CD4-positive, alpha-beta T cell treated with Interferon gamma for 1 hour (primary cell): ENCODE results near the gene TDRD10.
"Not testable (repeated sequence)": the region's sequence is repeated elsewhere in the genome, so short reads cannot be mapped to it uniquely, and the experiment has no call there.

Experiments
- DNase-seq: peaks from one replicate; pipeline ENCODE4 v3.0.0-alpha.2; 2020

Gene TDRD10

DNA sequence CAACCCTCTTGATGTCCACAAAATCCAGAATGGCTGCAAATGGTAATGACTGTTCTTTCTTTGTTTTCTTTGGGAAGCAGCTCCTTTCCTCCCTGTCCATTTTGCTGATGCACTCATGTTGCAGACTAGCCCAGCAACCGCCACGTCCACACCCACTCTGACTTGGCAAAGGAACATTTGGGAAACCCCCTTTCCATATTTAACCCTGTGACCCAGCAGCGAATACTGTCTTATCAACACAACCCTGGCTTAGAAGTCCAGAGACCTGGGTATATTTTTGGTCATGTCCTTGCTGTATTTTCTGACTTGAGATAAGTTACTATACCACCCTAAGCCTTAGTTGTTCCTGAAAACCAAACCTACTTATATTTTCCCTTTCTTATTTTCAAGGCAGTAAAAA, 18.3 kb downstream of the TDRD10 start:
- no peak for DNase-seq

DNA sequence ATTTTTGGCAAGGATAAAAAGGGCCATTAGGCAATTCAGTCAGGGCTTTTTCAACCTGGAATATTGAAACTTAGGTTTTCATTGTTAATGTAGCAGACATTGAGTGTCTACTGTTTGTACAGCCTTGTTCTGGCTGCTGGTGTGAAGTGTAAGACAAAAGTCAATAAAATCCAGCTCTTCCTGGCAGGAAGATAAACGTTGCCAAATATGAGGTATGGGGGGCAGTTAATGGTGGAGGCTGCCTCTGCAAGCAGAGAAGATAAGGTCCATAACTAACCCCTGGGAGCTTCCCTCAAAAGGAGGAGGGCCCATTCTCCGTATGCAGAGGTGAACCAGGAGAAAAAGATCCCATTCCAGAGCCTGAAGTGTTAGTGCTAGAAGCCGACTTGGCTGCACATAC, 19.7 kb downstream of the TDRD10 start:
- no peak for DNase-seq

DNA sequence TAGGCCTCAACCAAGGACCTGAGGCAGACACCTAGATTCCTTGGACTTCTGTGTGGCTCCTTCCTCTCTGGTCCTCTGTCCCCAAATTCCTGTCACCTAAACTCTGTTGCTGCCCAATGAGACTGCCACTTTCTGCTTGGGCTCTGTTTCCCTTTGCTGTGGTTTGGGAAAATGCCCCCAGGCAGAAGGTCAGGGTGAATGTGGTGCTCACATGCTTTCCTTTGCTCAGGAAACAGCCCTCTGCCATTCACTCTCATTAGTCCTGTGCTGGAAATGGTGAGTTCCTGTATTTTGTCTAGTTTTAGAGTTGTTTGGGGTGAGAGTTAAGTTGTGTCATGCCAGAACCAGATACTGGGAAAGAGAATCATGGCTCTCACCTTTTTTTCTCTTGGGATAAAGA, 22.9 kb downstream of the TDRD10 start:
- DNase-seq, result no peak

DNA sequence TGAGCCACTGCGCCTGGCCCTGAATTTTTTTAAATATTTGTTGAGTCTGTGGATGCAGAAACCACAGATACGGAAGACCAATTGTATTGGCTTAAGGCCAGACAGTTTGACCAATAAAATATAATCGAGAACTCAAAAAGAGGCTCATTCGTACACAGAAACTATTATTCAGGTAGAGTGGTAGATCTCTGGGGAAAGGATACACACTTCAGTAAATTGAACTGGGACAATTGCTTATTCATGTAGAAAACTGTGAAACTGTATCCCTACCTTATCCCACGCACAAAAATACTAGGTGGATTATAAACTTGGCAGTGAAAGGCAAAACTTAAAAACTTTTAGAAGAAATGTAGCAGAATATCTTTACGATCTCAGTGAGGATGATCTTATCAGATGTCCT, 25.2 kb downstream of the TDRD10 start:
- no peak for DNase-seq

DNA sequence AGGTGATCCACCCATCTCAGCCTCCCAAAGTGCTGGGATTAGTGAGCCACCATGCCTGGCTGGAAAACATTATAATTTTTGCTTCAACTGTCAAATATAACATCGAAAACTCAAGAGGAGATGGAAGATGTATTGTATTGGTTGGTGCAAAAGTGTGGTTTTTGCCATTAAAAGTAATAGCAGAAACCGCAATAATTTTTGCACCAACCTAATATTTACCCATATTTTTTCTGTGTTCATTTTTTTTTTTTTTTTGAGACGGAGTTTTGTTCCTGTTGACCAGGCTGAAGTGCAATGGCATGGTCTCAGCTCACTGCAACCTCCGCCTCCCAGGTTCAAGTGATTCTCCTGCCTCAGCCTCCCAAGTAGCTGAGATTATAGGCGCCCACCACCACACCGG, 27.3 kb downstream of the TDRD10 start:
- DNase-seq, result no peak

DNA sequence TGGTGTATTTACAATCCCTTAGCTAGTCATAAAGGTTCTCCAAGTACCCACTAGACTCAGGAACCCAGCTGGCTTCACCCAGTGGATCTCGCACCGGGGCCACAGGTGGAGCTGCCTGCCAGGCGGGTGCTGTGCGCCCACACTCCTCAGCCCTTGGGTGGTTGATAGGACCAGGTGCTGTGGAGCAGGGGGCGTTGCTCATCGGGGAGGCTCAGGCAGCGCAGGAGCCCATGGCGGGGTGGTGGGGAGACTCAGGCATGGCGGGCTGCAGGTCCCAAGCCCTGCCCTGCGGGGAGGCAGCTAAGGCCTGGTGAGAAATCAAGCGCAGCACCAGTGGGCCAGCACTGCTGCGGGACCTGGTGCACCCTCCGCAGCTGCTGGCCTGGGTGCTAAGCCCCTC, 29.9 kb downstream of the TDRD10 start:
- not testable (repeated sequence) for DNase-seq

DNA sequence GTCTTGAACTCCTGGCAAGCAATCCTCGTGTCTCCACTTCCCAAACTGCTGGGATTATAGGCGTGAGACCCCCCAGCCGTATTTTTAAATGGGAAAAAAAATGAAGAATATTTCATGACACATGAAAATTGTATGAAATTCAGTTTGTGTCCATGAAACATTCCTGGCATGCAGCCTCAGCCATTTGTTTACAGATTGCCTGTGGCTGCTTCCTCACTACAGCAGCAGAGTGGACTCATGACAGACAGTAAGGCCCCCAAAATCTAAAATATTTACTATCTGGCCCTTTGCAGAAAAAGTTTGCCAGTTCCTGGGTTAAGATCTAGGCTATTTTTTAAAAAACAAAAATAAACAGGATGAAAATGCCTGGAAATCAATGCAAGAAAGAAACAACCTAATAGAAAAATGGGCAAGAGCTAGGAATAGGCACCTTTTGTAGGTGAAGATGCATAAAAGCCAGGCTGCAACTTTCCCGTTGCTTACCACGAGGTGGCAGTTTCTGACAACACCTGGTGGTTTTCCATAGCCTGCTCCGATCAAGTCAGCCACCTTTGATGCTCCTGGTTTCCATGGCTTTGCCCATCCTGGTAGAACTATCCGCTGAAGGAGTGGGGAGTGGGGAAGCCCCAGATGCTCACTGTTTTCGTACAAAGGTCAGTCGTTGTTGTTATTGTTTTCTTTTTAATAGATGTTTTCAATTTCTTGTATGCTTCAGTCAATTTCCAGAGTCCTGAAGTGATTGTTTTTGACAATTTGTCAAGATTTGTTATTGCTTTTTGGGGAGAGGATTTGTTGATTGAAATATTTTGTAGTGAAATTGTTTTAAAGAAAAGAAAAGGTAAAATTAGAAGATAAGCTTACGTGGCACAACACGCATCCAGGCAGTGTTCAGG, 32.2 kb downstream of the TDRD10 start:
- DNase-seq, result no peak

DNA sequence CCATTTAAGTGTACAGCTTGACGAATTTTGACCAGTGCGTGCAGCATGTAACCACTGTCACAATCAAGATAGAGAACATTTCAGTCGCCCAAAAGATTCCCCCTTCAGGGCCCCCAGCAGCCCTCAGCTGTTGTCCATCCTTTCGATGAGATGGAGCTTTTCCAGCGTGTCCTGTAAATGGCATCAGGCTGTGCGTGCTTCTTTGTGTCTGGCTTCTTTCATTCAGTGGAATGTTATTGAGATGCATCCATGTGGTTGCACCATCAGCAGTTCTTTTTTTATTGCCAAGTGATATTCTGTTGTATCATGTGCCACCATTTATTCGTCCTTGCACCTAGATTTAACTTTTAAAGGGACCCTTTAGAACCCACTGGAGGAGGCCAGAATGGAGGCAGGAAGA, 34.6 kb downstream of the TDRD10 start:
- DNase-seq, result no peak

DNA sequence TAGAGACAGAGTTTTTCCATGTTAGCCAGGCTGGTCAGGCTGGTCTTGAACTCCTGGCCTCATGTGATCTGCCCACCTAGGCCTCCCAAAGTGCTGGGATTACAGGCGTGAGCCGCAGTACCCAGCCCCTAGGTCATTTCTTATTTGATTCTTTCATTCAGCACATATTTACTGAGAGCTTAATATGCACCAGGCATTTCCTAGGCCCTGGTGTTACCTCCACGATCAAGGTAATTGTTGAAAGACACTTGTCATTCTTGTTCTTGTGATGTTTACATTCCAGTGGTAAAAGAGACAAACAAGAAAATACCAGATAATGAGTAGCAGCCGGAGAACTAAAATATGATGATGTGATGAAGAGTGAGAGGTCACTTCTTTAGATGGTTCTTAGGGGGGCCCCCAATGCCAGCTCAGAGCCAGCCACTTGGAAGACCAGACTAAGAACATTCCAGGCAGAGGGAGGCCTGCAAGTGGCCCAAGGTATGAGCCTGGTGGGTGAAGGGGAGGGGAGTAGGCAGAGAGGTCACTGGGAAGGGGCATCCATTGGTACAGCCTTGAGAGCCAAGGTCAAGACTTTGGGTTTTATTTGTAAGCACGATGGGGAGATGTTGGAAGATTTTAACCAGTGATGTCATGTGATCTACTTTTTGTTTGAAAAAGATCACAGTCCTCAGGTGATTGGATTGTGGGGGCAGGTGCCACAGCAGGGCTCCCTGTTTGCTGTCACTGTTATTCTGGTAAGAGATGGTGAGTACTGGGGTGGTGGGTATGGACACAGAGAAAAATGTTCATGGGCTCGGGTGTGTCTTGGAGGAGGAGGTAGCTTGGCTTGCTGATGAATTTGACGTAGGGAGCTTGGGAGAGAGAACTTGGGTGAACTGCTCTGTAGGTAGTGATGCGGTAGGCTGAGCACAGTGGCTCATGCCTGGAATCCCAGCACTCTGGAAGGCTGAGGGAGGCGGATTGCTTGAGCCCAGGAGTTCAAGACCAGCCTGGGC, 37.8 kb downstream of the TDRD10 start:
- no peak for DNase-seq

DNA sequence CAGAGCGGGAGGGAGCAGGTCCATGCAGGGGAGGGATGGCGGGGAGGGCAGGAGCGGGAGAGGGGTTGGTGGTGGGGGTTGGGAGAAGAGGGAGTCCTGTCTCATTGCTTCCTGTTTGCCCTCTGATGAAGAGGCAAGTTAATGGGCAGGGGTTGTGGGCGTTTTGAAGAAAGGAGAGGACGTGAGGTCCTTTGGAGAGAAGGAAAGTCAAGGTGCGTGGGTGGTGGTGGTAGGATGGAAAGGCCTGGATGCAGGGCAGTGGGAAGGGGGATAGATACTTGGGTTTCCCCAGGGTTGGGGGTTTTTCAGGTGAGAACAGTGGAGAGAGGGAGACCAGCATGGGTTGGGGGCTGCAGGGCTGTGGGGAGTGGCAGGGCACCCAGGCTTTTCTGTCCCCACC, 39.2 kb downstream of the TDRD10 start:
- no peak for DNase-seq

DNA sequence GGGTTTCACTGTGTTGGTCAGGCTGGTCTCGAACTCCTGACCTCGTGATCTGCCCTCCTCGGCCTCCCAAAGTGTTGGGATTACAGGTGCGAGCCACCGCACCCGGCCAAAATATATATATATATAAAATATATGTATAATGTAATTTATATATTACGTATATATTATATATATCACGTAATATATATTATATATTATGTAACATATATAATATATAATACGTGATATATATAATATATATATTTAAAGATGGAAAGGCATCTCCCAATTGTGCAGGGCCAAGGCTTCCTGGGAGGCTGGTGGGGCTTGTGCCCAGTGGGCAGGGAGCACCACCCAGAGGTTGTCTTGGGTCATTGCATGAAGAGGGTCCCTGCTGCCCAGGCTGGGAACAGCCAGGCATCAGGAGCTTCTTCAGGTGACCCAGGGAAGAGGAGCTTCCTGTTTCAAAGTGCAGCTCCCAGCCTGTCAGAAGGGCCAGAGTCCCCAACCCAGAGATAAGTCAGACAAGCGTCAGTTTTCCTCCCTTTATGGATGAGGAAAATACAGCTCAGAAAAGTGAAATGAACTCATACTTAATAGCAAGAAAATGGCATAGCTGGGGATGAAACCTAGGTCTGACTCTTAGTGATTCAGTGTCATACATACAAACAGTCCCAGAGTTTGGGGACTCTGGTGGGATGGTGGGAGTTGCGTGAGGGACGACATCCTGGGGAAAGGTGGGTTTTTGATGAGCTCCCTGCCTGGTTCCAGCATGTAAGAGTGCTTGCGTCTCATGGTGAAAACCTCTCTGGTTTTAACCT, 44.4 kb downstream of the TDRD10 start:
- peak; percentile 51 for DNase-seq

DNA sequence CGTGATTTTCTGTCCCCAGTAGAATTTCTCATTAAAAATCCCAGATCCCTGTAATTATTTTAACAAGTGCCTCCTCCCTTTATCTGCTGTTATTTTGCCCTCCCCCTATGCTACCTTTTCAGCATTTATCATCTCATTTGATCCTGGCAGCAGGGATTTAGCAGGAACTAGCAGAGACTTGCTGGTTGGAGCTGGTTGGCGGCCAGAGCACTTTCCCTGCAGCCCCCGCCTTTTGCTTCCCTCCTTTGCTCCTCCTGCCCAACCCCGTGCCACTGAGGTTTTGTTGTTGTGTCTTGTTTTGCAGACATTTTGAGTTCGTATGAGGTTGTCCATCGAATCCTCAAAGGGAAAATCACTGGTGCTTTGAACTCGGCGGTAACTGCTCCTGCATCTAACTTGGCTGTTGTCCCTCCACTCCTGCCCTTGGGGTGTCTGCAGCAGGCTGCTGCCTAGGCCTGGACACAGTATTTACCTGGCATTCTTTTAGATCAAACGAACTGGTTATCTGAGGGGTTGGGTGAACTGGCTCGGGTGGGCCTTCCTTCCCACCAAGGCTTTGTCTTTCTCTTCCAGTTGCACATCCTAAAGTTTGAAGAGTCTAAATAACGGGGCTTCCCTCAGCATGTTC, 45.2 kb downstream of the TDRD10 start:
- DNase-seq, result no peak

DNA sequence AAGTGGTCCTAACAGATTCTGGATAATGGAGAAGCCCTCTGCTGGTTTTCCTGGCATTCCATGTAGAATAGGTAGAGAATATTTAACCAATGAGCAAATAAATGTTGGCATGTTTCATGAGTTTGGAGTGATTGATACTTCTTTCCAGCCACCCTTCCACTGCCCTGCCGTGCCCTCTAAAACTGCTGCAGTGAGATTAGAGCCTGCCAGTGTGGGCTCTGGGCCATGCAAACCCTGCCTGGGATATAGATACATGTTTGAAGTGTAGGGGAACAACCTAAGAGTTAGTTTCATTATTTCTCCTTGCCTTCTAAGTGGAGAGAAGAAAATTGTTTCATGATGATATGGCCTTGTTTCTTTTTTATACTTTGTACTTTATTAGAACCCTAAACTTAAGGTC, 46.0 kb downstream of the TDRD10 start:
- no peak for DNase-seq

DNA sequence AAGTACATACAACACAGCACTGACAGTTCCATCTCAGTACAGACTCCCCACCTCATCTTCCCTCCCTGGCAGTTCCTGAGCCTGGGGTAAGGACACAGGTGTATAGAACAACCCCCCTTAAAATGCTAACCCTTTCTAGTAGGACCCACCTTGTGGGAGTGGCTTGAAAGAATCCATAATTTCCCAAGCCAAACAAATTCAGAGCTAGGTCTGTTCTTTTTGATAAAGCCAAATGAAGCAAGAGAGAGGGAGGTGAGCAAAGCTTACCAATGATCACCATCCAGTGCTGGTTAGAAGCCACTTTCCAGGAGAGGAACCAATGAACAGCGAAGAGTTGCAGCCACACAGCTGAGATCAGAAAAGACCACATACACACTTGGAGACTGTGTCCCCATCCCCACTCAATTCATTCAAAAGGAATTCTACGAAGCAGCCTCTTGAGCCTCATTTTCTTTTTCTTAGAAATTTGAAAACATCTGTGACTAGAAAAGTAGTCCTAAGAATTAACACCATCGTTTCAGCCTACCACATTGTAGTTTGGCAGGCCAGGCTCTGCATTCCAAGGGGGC, 47.3 kb downstream of the TDRD10 start:
- no peak for DNase-seq

DNA sequence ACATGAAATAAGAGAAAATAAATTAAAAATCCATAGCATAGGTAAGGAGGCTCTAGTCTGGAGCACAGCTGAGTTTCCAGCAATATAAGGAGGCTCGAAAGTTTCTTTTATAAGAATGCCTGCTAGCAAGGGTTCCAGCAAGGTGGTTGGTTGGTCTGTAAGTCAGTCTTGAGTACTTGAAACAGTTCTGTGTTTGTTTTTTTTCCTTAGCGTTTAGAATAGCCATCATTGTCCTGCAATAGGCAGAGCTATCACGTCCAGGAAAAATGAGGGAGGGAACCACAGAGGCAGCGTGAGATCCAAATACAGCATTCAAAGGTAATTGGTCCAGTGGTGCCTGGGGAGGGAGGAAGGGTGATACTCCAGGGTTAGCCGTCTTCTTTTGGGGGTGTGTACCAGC, 48.1 kb downstream of the TDRD10 start:
- no peak for DNase-seq

DNA sequence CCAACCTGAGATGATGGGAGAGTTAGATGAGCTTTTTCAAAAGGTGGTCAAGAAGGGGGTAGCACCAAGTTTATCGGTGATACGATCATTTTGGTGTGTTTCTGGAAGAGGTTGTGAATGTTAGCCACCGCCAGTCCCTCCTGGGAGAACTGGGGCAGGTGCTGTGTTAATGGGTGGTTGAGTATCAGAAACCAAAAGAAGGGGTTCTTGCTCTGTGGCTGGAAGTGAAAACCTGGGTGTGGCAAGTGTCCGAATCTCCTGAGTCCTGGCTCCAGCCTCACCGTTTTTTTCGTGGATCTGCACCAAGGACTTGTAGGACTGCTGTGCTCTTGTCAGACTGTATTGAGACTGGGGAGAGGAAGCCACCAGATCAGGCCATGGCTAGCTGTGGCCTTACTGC, 48.6 kb downstream of the TDRD10 start:
- DNase-seq, result no peak

DNA sequence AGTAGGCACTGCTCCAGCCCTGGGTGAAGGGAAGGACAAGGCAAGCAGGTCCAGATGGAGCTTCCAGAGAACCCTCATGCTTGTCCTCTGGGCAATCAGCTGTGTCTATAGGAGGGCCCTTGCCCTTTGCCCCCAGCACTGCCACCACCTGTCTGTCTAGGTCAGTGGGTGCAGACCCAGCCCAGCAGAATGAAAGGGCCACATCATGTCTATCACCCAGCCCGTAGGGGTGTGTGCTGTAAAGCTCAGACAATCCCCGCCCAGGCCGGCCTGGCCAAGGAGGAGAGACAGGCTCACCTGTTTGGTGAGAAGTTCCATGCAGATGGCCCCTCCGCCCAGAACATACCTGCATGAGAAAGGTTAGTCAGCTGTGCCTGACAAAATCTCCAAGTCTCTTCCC, 49.5 kb downstream of the TDRD10 start:
- no peak for DNase-seq

DNA sequence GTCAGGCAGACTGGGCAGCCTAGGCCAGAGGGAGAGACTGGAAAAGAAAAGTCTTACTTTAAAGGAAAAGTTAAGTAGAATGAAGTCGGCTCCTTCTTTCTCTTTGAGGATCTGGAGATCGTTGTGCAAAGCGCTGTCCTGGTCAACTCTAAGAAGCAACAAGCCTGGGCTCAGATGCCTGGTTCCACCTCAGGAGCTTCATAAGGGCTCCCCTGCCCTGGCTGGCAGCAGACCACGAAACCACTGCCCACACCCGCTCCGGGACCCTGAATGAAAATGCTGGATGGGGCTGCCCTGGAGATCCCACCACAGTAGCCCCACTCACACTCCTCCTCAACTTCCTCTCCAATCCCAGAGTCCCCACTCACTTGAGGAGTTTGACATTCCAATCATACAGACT, 50.0 kb downstream of the TDRD10 start:
- DNase-seq, result no peak

DNA sequence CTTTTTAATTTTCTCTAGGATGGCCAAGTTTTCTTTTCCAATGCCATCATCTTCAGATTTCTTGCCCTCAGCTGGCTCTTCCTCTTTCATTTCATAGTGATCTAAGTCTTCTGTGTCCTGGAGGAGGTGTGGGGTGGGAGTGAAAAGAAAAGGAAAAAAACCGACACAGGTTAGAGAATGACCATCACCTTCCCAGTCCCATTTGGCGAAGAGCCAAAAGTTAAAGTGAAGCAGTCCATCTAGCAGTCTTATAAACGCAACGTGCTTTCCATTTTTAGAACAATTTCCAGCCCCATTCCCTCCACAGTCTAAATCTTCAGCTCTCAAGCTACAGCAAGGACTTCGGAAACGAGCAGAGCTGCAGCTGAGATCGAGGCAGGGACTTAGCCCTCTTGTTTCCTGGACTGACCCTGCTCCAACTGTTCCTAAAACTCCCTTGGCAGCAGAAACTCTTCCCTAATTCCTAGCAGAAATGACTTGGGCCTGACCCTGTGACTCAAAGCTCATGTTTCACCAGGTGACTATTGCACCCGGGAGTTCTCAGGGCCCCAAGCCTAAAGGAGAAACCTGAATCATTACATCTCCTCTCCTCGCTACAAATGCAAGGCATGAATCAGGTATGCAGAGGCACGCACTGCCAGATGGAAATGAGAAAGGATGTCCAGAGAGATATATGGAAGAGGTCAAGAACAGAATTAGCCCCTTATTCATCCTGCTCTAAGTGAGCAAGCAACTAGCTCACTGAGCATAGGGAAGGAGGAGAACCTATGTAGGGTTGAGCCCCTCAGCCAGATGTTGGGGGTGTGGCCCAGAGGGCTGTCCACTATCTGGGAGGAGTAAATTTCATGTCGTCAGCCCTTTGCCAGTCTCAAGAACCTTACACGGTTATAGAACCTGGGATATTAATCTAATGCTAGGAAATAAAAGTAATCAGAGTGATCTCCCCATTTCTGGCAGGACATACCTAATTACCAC, 51.3 kb downstream of the TDRD10 start:
- no peak for DNase-seq

DNA sequence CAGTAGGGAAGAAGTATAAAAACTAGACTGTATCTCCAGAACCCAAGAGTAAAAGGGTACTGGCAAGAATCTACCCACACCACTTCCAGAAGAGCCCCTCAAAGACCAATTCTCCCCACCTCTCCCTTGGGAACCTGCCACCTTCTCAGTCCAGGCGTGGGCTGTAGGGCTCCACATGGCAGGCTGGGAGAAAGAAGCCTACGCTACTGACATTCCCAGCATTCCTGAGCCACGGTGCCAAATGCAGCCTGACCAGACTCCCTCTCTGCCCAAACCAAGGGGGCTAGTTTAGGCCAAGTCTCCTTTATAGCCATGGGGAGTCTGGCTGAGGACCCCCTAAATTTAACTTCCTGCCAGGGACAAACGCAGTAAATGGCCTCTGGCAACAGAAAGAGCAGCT, 54.4 kb downstream of the TDRD10 start:
- DNase-seq, result no peak
